ENCODE measurements around the gene TMEM253.

GRCh38 chr14:21095430-21096205 is 5.2 kb upstream of the TMEM253 start:
- TF ChIP-seq, protein P1, sequence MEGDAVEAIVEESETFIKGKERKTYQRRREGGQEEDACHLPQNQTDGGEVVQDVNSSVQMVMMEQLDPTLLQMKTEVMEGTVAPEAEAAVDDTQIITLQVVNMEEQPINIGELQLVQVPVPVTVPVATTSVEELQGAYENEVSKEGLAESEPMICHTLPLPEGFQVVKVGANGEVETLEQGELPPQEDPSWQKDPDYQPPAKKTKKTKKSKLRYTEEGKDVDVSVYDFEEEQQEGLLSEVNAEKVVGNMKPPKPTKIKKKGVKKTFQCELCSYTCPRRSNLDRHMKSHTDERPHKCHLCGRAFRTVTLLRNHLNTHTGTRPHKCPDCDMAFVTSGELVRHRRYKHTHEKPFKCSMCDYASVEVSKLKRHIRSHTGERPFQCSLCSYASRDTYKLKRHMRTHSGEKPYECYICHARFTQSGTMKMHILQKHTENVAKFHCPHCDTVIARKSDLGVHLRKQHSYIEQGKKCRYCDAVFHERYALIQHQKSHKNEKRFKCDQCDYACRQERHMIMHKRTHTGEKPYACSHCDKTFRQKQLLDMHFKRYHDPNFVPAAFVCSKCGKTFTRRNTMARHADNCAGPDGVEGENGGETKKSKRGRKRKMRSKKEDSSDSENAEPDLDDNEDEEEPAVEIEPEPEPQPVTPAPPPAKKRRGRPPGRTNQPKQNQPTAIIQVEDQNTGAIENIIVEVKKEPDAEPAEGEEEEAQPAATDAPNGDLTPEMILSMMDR (IDR thresholded peaks at IDR 0.05): no peak
- no peak for TF ChIP-seq POLR2A (IDR thresholded peaks at IDR 0.05)

Data from thyroid gland (tissue), 4 donors.